Measurements from ENCODE around the gene CCDC93.

DNA sequence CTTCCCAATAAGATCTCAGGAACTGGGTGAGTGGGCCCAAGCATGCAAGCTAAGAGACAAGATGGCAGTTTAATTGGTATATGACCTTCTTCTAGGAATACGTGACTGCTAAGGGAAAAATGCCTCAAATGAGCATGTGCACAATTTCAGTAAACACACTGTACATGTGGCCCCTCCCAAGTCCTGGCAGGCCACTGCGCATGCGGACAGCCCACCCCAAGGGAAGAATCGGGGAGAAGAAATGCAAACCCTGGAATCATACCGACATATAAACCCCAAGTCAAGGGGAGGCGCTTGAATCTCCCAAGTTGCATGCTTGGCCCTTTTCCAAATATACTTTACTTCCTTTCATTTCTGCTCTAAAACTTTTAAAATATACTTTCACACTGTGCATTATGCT lies 15.2 kb upstream of the CCDC93 start:
- TF ChIP-seq, protein P1, sequence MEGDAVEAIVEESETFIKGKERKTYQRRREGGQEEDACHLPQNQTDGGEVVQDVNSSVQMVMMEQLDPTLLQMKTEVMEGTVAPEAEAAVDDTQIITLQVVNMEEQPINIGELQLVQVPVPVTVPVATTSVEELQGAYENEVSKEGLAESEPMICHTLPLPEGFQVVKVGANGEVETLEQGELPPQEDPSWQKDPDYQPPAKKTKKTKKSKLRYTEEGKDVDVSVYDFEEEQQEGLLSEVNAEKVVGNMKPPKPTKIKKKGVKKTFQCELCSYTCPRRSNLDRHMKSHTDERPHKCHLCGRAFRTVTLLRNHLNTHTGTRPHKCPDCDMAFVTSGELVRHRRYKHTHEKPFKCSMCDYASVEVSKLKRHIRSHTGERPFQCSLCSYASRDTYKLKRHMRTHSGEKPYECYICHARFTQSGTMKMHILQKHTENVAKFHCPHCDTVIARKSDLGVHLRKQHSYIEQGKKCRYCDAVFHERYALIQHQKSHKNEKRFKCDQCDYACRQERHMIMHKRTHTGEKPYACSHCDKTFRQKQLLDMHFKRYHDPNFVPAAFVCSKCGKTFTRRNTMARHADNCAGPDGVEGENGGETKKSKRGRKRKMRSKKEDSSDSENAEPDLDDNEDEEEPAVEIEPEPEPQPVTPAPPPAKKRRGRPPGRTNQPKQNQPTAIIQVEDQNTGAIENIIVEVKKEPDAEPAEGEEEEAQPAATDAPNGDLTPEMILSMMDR (IDR thresholded peaks at IDR 0.05; ENCODE audit: low read depth, low read length): no peak
- no peak for TF ChIP-seq EZH2phosphoT487 (IDR thresholded peaks at IDR 0.05; ENCODE audit: low read depth)

All from OCI-LY3 (cell line).